Bronchial epithelial cell (primary cell): ENCODE measurements around the gene CCDC88C. TPM values are rescaled to one million over a fixed set of nuclear protein-coding genes. Genes with fewer than 3 reads are reported as not detected.

Source experiments
- DNase-seq: peaks from one replicate; pipeline ENCODE4 v3.0.0-alpha.2; 2010; ENCODE audit warnings: low read depth
- FAIRE-seq: peaks from 2 replicates; lab custom pipeline; 2011; peaks lifted over from hg19 to GRCh38; lab: Jason Lieb, UNC
- H3K27me3 ChIP-seq: 2 replicates; pipeline ENCODE4 v1.5.1; 2011; ENCODE audit warnings: low read length; ENCODE audit not compliant: control insufficient read depth, insufficient read depth
- H3K36me3 ChIP-seq: 2 replicates; pipeline ENCODE4 v1.5.1; 2011; ENCODE audit warnings: low read length; ENCODE audit not compliant: control insufficient read depth, insufficient read depth
- H3K4me3 ChIP-seq: 2 replicates; pipeline ENCODE4 v1.5.1; 2011; ENCODE audit warnings: mild to moderate bottlenecking, low read depth, low read length, control low read depth
- total RNA-seq: library from RNA; depleted of rRNA; stranded (reverse); fragments of >200 nt; gene quantifications from 2 replicates; pipeline ENCODE4 v1.2.1, GENCODE V29; 2014
- TF ChIP-seq, protein P1 (sequence below): IDR thresholded peaks from 2 replicates; pipeline ENCODE4 v1.5.1; 2011; ENCODE audit warnings: mild to moderate bottlenecking, moderate library complexity, low read length, control low read depth, inconsistent platforms; ENCODE audit not compliant: insufficient read depth, severe bottlenecking

CCDC88C gene
- total RNA-seq, 1 donor from 2014 or later, result 21.3 TPM

DNA sequence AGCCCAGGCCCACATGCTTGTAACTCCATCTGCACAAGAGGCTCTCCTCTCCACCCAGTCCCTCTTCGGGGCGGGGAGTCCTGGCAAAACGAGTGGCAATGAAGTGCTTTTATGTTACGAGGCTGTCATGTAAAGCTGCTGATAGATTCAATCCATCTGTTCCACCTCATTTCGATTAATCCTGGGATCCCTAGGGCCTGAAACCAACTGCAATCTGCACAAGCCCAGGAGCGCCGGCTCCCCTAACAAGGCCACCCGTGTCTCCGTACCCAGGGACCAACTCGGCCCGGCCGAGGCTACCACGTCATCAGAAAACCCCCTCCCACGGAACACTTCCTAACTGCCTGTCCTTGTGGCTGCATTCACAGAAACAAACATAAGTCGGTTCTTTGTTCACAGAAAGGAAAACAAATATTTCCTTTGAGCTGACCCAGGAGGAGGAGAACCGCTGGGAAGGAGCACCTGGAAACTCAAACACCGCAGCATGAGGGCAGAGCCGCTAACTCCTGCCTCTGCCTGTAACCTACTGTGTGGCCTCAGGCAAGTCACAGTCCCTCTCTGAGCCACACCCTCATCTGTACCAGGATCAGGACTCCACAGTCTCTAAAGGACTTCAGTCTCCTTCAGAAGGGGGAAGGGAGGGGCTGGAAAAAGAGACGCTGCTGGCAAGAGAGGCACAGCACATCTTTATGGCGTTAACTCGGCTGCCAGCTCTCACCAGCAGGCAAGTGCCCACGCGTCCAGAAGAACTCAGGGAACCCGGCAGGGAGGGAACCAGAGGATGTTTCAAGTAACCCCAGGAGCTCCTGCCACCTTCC, 47.8 kb downstream of the CCDC88C start:
- Histone ChIP-seq H3K36me3 (no peaks in the 10 kb centered on the region), H3K4me3 (no peak overlapping the region), H3K27me3 (no peaks in the 10 kb centered on the region)
- DNase-seq (peak; percentile 55), FAIRE-seq (no peak)
- TF ChIP-seq, protein P1, sequence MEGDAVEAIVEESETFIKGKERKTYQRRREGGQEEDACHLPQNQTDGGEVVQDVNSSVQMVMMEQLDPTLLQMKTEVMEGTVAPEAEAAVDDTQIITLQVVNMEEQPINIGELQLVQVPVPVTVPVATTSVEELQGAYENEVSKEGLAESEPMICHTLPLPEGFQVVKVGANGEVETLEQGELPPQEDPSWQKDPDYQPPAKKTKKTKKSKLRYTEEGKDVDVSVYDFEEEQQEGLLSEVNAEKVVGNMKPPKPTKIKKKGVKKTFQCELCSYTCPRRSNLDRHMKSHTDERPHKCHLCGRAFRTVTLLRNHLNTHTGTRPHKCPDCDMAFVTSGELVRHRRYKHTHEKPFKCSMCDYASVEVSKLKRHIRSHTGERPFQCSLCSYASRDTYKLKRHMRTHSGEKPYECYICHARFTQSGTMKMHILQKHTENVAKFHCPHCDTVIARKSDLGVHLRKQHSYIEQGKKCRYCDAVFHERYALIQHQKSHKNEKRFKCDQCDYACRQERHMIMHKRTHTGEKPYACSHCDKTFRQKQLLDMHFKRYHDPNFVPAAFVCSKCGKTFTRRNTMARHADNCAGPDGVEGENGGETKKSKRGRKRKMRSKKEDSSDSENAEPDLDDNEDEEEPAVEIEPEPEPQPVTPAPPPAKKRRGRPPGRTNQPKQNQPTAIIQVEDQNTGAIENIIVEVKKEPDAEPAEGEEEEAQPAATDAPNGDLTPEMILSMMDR, result peak; percentile 30

DNA sequence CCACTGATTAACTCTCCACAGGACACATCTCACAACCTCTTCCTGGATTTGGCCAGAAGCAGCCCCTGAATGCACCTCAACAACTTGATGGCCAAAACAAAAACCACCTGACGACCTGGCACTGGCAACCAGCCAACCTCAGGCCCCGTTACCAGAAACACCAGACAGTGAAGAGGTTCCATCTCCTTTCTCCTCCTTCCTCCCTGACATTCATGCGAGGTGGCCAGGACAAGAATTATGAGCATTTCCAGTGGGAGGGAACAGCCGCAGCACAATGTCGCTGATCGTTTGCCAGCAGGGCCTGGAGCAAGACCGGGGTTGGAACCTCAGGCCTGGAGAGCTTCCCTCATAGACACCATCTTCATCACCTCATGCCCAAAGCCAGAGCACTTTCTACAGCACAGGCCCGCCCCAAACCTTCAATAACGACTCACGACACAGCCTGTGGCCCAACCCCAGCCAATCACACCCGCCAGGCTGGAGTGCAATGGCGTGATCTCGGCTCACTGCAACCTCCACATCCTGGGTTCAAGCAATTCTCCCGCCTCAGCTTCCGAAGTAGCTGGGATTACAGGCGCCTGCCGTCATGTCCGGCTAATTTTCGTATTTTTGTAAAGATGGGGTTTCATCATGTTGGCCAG, 48.7 kb downstream of the CCDC88C start:
- no peak for FAIRE-seq
- Histone ChIP-seq H3K4me3 (no peak overlapping the region), H3K27me3 (no peaks in the 10 kb centered on the region), H3K36me3 (no peaks in the 10 kb centered on the region)
- TF ChIP-seq, protein P1, result no peak
- DNase-seq, result no peak

DNA sequence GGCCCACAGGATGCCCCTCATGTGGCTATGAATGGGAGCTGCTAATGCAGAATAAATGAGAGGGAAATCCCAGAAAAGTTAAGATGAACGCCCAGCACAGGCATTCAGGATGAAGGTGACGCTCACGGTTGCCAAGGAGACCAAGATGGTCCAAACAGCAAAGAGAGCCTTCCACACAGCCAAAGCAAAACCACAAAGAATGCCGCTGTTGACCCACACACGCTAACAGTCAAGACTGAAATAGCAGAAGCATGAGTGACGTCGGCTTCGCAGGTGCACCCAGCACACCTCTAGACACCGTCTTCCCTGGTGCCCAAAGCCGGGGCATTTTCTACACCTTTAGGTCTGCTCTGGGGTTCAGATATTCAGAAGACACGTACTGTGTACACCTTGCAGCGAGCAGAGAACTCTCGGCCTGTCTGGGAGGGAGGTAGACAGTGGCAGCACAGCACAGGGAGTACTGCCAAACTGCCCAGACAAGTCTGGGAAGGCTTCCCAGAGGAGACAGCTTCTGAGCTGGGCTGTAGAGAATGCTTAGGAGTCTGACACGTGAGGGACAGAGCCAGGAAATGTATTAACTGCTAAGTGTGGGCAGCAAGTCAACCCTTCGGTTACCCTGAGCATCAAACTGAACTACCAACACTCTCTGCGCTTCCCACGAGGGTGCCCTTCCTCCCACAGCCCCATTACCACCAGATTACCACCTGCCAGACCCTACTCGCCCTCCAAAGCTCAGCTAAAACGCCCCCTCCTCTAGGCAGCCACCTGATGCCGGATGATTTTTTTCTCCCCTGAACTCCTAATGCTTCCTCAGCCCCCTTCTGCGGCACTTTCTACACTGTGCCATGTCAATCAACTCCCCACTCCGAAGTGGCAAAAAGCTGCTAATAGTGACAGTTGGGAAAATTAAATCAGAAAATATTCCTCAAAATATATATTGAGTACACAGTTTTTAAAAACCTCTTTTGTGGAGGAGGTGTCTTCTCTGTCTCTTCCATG, 50.1 kb downstream of the CCDC88C start:
- H3K4me3 ChIP-seq, result no peak overlapping the region
- FAIRE-seq (peak; percentile 92), DNase-seq (peak; percentile 93)
- no peaks in the 10 kb centered on the region for H3K36me3 ChIP-seq
- TF ChIP-seq, protein P1, result no peak
- H3K27me3 ChIP-seq, result no peaks in the 10 kb centered on the region

DNA sequence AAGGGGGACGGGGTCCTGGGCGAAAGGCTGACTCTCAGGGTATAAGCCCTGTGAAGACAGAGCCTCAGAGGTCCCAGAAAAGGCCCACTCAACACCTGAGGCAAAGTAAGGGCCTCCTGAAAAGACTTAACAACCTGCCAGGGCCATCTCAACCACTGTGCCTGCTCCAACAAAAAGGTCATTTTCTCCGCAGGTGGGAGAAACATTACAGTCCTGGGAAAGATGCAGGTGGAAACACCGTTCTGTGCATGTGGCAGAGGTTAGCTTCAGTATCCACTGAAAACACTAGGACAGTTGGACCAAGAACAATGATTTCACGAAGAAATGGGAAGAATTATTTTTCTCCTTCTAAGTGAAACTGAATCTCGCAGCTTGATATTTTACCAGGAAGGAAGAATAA, 50.9 kb downstream of the CCDC88C start:
- FAIRE-seq (no peak), DNase-seq (no peak)
- no peaks in the 10 kb centered on the region for H3K36me3 ChIP-seq
- H3K27me3 ChIP-seq, result no peaks in the 10 kb centered on the region
- TF ChIP-seq, protein P1, result no peak
- no peak overlapping the region for H3K4me3 ChIP-seq

DNA sequence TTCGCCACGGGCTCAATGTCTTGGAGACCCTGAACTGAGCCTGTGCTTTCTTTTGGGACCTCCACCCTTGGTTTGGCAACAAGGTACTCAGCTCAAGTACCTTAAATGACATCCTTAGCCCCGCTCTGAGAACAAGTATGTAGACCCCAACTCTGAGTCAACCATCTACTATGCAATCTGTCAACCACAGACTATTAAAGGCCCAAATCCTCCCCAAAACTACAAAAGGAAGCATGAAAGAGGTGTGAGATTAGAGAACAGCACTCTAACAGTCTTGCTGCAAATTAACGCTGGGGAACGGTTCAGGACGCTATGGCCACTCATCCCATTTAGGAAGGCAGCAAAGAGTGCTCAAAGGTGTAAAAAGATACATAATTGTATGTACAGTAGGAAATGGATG, 52.1 kb downstream of the CCDC88C start:
- no peak for DNase-seq
- FAIRE-seq, result no peak
- Histone ChIP-seq H3K4me3 (no peak overlapping the region), H3K36me3 (no peaks in the 10 kb centered on the region), H3K27me3 (no peaks in the 10 kb centered on the region)
- TF ChIP-seq, protein P1, result no peak
